ENCODE measurements around the gene NAV1. TPM values are rescaled to one million over a fixed set of nuclear protein-coding genes. Genes with fewer than 3 reads are reported as not detected.

The NAV1 gene
- total RNA-seq, 1 experiment from 2014 or later = 2.9 TPM

GRCh38 chr1:201535919-201536245 is 3.0 kb upstream of the NAV1 start:
- Histone ChIP-seq H3K79me2 (ENCODE audit: low read length) (no peaks in the 10 kb centered on the region), H2AFZ (ENCODE audit: low read length) (0 out of 2 replicates have a peak overlapping the region, but pooled peaks have one; percentile 33), H3K4me3 (ENCODE audit: low read length) (no peak overlapping the region; the same call in 1 of the 2 replicates), H3K36me3 (ENCODE audit: insufficient read depth, low read length) (no peaks in the 10 kb centered on the region), H3K27me3 (ENCODE audit: low read length) (no peaks in the 10 kb centered on the region), H3K27ac (ENCODE audit: low read length) (no peak overlapping the region), H3K9ac (ENCODE audit: low read length) (peak overlapping the region; percentile 23; the same call in 1 of the 2 replicates), H3K4me2 (ENCODE audit: low read depth, low read length, poor library complexity, severe bottlenecking) (peak overlapping the region; percentile 45), H4K20me1 (ENCODE audit: insufficient read depth, low read depth, low read length) (no peaks in the 10 kb centered on the region), H3K4me1 (ENCODE audit: low read length) (peaks cover 16% of the 10 kb centered on the region), H3K9me3 (ENCODE audit: low read length) (no peaks in the 10 kb centered on the region), H3K9me2 (replicated peaks; ENCODE audit: insufficient read depth, low read length) (no peaks in the 10 kb centered on the region)
- DNase-seq = no peak

- Histone ChIP-seq H4K20me1 (ENCODE audit: insufficient read depth, low read depth, low read length) (no peaks in the 10 kb centered on the region), H3K27me3 (ENCODE audit: low read length) (no peaks in the 10 kb centered on the region), H3K4me1 (ENCODE audit: low read length) (peaks cover 16% of the 10 kb centered on the region), H3K4me3 (ENCODE audit: low read length) (no peak overlapping the region), H3K9me3 (ENCODE audit: low read length) (no peaks in the 10 kb centered on the region), H3K9ac (ENCODE audit: low read length) (no peak overlapping the region), H3K4me2 (ENCODE audit: low read depth, low read length, poor library complexity, severe bottlenecking) (no peak overlapping the region), H3K27ac (ENCODE audit: low read length) (no peak overlapping the region), H3K79me2 (ENCODE audit: low read length) (no peaks in the 10 kb centered on the region), H2AFZ (ENCODE audit: low read length) (no peak overlapping the region), H3K36me3 (ENCODE audit: insufficient read depth, low read length) (no peaks in the 10 kb centered on the region), H3K9me2 (replicated peaks; ENCODE audit: insufficient read depth, low read length) (no peaks in the 10 kb centered on the region)
- peak; percentile 34 for DNase-seq
Measured at GRCh38 chr1:201536558-201536957, 2.4 kb upstream of the NAV1 start.

GRCh38 chr1:201537028-201537427 is 1.9 kb upstream of the NAV1 start:
- Histone ChIP-seq H3K4me1 (ENCODE audit: low read length) (peaks cover 16% of the 10 kb centered on the region), H3K4me3 (ENCODE audit: low read length) (no peak overlapping the region), H3K79me2 (ENCODE audit: low read length) (no peaks in the 10 kb centered on the region), H3K9me2 (replicated peaks; ENCODE audit: insufficient read depth, low read length) (no peaks in the 10 kb centered on the region), H3K4me2 (ENCODE audit: low read depth, low read length, poor library complexity, severe bottlenecking) (no peak overlapping the region), H3K27me3 (ENCODE audit: low read length) (no peaks in the 10 kb centered on the region), H3K9ac (ENCODE audit: low read length) (no peak overlapping the region), H3K36me3 (ENCODE audit: insufficient read depth, low read length) (no peaks in the 10 kb centered on the region), H3K9me3 (ENCODE audit: low read length) (no peaks in the 10 kb centered on the region), H3K27ac (ENCODE audit: low read length) (no peak overlapping the region), H2AFZ (ENCODE audit: low read length) (no peak overlapping the region), H4K20me1 (ENCODE audit: insufficient read depth, low read depth, low read length) (no peaks in the 10 kb centered on the region)
- DNase-seq = no peak

GRCh38 chr1:201537467-201537866 is 1.5 kb upstream of the NAV1 start:
- no peak overlapping the region for H2AFZ ChIP-seq (ENCODE audit: low read length)
- DNase-seq = peak; percentile 35
- H3K79me2 ChIP-seq (ENCODE audit: low read length) = no peaks in the 10 kb centered on the region
- no peaks in the 10 kb centered on the region for H3K27me3 ChIP-seq (ENCODE audit: low read length)
- H3K36me3 ChIP-seq (ENCODE audit: insufficient read depth, low read length) = no peaks in the 10 kb centered on the region
- no peak overlapping the region for H3K9ac ChIP-seq (ENCODE audit: low read length)
- H3K4me2 ChIP-seq (ENCODE audit: low read depth, low read length, poor library complexity, severe bottlenecking) = no peak overlapping the region
- no peaks in the 10 kb centered on the region for H3K9me3 ChIP-seq (ENCODE audit: low read length)
- H3K27ac ChIP-seq (ENCODE audit: low read length) = no peak overlapping the region
- no peaks in the 10 kb centered on the region for H4K20me1 ChIP-seq (ENCODE audit: insufficient read depth, low read depth, low read length)
- H3K9me2 ChIP-seq (replicated peaks; ENCODE audit: insufficient read depth, low read length) = no peaks in the 10 kb centered on the region
- no peak overlapping the region for H3K4me3 ChIP-seq (ENCODE audit: low read length)
- H3K4me1 ChIP-seq (ENCODE audit: low read length) = peaks cover 16% of the 10 kb centered on the region

- no peak overlapping the region for H3K27ac ChIP-seq (ENCODE audit: low read length)
- no peaks in the 10 kb centered on the region for H3K79me2 ChIP-seq (ENCODE audit: low read length)
- H4K20me1 ChIP-seq (ENCODE audit: insufficient read depth, low read depth, low read length) = no peaks in the 10 kb centered on the region
- H3K36me3 ChIP-seq (ENCODE audit: insufficient read depth, low read length) = no peaks in the 10 kb centered on the region
- peak; percentile 31 for DNase-seq
- no peaks in the 10 kb centered on the region for H3K27me3 ChIP-seq (ENCODE audit: low read length)
- no peaks in the 10 kb centered on the region for H3K9me2 ChIP-seq (replicated peaks; ENCODE audit: insufficient read depth, low read length)
- H3K4me3 ChIP-seq (ENCODE audit: low read length) = no peak overlapping the region
- H3K9me3 ChIP-seq (ENCODE audit: low read length) = no peaks in the 10 kb centered on the region
- H3K9ac ChIP-seq (ENCODE audit: low read length) = no peak overlapping the region
- peaks cover 16% of the 10 kb centered on the region for H3K4me1 ChIP-seq (ENCODE audit: low read length)
- no peak overlapping the region for H3K4me2 ChIP-seq (ENCODE audit: low read depth, low read length, poor library complexity, severe bottlenecking)
- H2AFZ ChIP-seq (ENCODE audit: low read length) = no peak overlapping the region
Measured at GRCh38 chr1:201537891-201538611, 876 bp upstream of the NAV1 start.

GRCh38 chr1:201539561-201540431 is 869 bp downstream of the NAV1 start:
- Histone ChIP-seq H3K4me2 (ENCODE audit: low read depth, low read length, poor library complexity, severe bottlenecking) (no peak overlapping the region), H3K9me2 (replicated peaks; ENCODE audit: insufficient read depth, low read length) (no peaks in the 10 kb centered on the region), H2AFZ (ENCODE audit: low read length) (no peak overlapping the region), H3K27me3 (ENCODE audit: low read length) (no peaks in the 10 kb centered on the region), H3K36me3 (ENCODE audit: insufficient read depth, low read length) (no peaks in the 10 kb centered on the region), H3K9ac (ENCODE audit: low read length) (no peak overlapping the region), H3K4me1 (ENCODE audit: low read length) (peaks cover 14% of the 10 kb centered on the region), H4K20me1 (ENCODE audit: insufficient read depth, low read depth, low read length) (no peaks in the 10 kb centered on the region), H3K27ac (ENCODE audit: low read length) (no peak overlapping the region), H3K79me2 (ENCODE audit: low read length) (no peaks in the 10 kb centered on the region), H3K9me3 (ENCODE audit: low read length) (no peaks in the 10 kb centered on the region), H3K4me3 (ENCODE audit: low read length) (no peak overlapping the region)
- peak; percentile 36 for DNase-seq

GRCh38 chr1:201540846-201541735 is 2.2 kb downstream of the NAV1 start:
- H2AFZ ChIP-seq (ENCODE audit: low read length) = no peak overlapping the region
- H3K9me2 ChIP-seq (replicated peaks; ENCODE audit: insufficient read depth, low read length) = no peaks in the 10 kb centered on the region

More at GRCh38 chr1:201540846-201541735, 2.2 kb downstream of the NAV1 start:
- Histone ChIP-seq H3K36me3 (ENCODE audit: insufficient read depth, low read length) (no peaks in the 10 kb centered on the region), H3K9me3 (ENCODE audit: low read length) (no peaks in the 10 kb centered on the region), H3K4me3 (ENCODE audit: low read length) (no peak overlapping the region), H3K27me3 (ENCODE audit: low read length) (no peaks in the 10 kb centered on the region), H3K4me2 (ENCODE audit: low read depth, low read length, poor library complexity, severe bottlenecking) (no peak overlapping the region), H3K9ac (ENCODE audit: low read length) (no peak overlapping the region), H4K20me1 (ENCODE audit: insufficient read depth, low read depth, low read length) (no peaks in the 10 kb centered on the region), H3K4me1 (ENCODE audit: low read length) (peaks cover 1% of the 10 kb centered on the region), H3K27ac (ENCODE audit: low read length) (no peak overlapping the region), H3K79me2 (ENCODE audit: low read length) (no peaks in the 10 kb centered on the region)
- DNase-seq = peak; percentile 37

Data from Karpas-422 (cell line).